Measurements from ENCODE around the gene SLBP.

Gene SLBP

DNA sequence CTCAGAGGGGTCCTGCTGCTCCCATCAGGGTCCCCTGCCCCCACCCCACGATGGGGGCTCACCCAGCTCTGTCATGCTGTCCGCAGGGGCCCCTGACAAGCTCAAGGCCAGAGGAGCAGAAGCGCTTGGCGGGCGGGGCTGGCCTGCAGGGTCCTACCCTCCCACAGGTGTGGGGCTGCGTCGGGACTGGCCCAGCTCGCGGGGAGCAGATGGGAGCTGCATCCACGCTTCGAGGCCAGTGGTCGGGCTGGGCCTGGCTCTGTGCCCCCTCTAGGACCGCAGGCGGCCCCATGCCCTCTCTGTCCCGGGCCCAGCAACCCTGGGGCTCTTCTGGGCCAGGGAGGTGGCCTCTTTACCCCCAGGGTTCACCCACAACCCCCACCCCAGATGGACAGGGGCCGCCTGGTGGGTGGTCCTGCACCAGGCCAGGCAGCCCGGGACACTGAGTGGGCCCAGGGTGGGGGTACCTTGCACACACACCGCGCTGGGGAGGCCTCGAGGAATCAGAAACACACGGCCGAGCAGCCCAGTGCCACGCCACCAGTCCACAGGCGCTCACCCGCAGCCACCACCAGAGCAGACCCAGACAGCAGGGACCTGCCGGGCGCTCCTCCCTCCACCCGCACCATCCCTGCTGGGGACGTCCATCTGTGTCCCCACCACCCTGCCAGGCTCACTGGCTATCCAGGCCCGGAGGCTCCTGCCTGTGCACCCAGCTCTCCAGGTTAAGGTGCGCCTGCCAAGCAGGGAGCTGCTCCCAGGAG is 39.2 kb upstream of the SLBP start:
- H3K9ac ChIP-seq (ENCODE audit: low read length), result no peak overlapping the region
- H3K36me3 ChIP-seq (ENCODE audit: control insufficient read depth, insufficient read depth, low read length), result no peaks in the 10 kb centered on the region
- no peaks in the 10 kb centered on the region for H3K79me2 ChIP-seq (ENCODE audit: control insufficient read depth, insufficient read depth, low read length)
- H3K27me3 ChIP-seq (ENCODE audit: insufficient read depth, low read length, poor library complexity), result no peaks in the 10 kb centered on the region
- H3K18ac ChIP-seq (ENCODE audit: low read length), result no peak overlapping the region
- no peak overlapping the region for H2BK15ac ChIP-seq (replicated peaks; ENCODE audit: low read depth)
- no peak overlapping the region for H3K4me2 ChIP-seq (ENCODE audit: low read length)
- H3K27ac ChIP-seq (ENCODE audit: low read depth, low read length), result no peak overlapping the region
- no peak overlapping the region for H3K4ac ChIP-seq (ENCODE audit: low read depth, low read length)
- no peak for DNase-seq
- H3K4me3 ChIP-seq (ENCODE audit: low read length), result no peak overlapping the region
- WGBS (ENCODE audit: extremely low coverage, insufficient coverage, low lambda C conversion rate), result no CpG with 5 or more reads among the region's 31 CpGs
- H3K79me1 ChIP-seq (ENCODE audit: low read length), result no peaks in the 10 kb centered on the region
- H3K4me1 ChIP-seq (ENCODE audit: control insufficient read depth, low read depth, low read length), result no peaks in the 10 kb centered on the region
- H4K5ac ChIP-seq (ENCODE audit: low read length), result no peak overlapping the region
- no peak overlapping the region for H4K8ac ChIP-seq (ENCODE audit: low read depth, low read length)
- H3K56ac ChIP-seq (ENCODE audit: low read length), result no peak overlapping the region
- no peak overlapping the region for H3K23ac ChIP-seq (ENCODE audit: low read length)
- H2BK5ac ChIP-seq (ENCODE audit: low read length), result no peak overlapping the region
- no peak overlapping the region for H2BK120ac ChIP-seq (ENCODE audit: low read depth, low read length)
- H2AK5ac ChIP-seq (ENCODE audit: low read length), result no peak overlapping the region

DNA sequence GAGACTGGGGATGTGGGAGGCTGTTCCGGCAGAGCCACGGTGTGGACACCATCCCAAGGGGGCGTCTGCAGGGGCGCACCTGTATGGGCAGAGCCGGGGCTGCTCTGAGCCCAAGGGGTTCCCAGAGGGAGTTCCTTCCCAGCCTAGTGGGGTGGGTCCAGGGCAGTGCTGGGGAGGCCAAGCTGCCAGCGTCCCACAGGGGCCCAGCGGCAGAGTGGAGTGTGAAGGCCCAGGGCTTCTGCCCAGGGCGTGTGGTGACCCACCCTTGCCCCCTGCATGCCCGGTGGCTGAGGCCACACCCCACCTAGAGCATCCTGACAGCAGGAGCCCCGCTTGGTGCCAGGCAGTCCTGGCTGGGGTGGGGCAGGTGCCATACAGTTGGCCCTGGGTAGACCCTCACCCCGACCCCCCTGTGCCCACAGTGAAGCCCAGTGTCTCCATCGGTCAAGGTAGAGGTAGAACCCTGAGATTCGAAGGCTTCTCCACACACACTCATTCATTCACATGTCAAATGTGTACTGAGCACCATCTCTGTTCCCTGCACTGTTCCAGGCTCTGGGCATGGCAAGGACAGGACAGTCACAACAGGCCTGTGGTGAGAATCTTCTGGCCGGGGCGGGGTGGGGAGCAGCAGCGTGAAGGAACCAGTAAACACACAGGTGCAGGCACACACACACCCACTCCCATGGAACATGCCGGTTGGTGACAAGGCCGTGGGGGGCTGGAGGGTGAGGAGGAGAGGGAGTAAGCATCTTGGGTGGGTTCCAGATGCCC is 38.4 kb upstream of the SLBP start:
- no peak overlapping the region for H4K5ac ChIP-seq (ENCODE audit: low read length)
- no peak overlapping the region for H3K27ac ChIP-seq (ENCODE audit: low read depth, low read length)
- H3K9ac ChIP-seq (ENCODE audit: low read length), result no peak overlapping the region
- H3K4ac ChIP-seq (ENCODE audit: low read depth, low read length), result no peak overlapping the region
- no CpG with 5 or more reads among the region's 18 CpGs for WGBS (ENCODE audit: extremely low coverage, insufficient coverage, low lambda C conversion rate)
- no peak overlapping the region for H2BK120ac ChIP-seq (ENCODE audit: low read depth, low read length)
- no peak overlapping the region for H4K8ac ChIP-seq (ENCODE audit: low read depth, low read length)
- no peaks in the 10 kb centered on the region for H3K79me2 ChIP-seq (ENCODE audit: control insufficient read depth, insufficient read depth, low read length)
- no peak overlapping the region for H2BK5ac ChIP-seq (ENCODE audit: low read length)
- no peak overlapping the region for H3K23ac ChIP-seq (ENCODE audit: low read length)
- no peak overlapping the region for H3K56ac ChIP-seq (ENCODE audit: low read length)
- no peak overlapping the region for H2AK5ac ChIP-seq (ENCODE audit: low read length)
- no peak for DNase-seq
- H3K4me3 ChIP-seq (ENCODE audit: low read length), result no peak overlapping the region
- H3K79me1 ChIP-seq (ENCODE audit: low read length), result no peaks in the 10 kb centered on the region
- no peaks in the 10 kb centered on the region for H3K4me1 ChIP-seq (ENCODE audit: control insufficient read depth, low read depth, low read length)
- H3K27me3 ChIP-seq (ENCODE audit: insufficient read depth, low read length, poor library complexity), result no peaks in the 10 kb centered on the region
- no peak overlapping the region for H2BK15ac ChIP-seq (replicated peaks; ENCODE audit: low read depth)
- no peak overlapping the region for H3K18ac ChIP-seq (ENCODE audit: low read length)
- H3K36me3 ChIP-seq (ENCODE audit: control insufficient read depth, insufficient read depth, low read length), result no peaks in the 10 kb centered on the region
- H3K4me2 ChIP-seq (ENCODE audit: low read length), result no peak overlapping the region

DNA sequence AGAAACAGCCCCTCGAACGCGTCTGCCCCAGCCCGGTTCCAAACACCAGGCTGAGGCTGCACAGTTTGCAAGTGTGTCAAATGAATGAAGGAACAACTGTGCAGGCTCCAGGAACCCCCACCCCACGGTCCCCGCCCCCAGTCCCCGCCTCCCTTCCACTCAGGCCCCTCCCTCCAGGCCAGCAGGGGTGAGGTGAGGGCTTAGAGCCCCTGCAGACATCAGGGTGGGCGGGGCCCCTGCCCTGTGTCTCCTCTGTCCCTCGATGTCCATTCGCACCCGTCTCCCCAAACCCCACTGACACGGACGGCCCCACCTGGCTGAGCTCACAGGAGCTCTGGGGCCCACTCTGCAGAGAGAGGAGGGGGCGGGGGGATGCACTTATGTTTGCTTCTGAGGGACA is 37.7 kb upstream of the SLBP start:
- Histone ChIP-seq H3K27ac (ENCODE audit: low read depth, low read length) (no peak overlapping the region), H3K4ac (ENCODE audit: low read depth, low read length) (no peak overlapping the region), H3K4me2 (ENCODE audit: low read length) (no peak overlapping the region), H3K23ac (ENCODE audit: low read length) (no peak overlapping the region), H2AK5ac (ENCODE audit: low read length) (no peak overlapping the region), H4K8ac (ENCODE audit: low read depth, low read length) (no peak overlapping the region), H2BK15ac (replicated peaks; ENCODE audit: low read depth) (no peak overlapping the region), H3K36me3 (ENCODE audit: control insufficient read depth, insufficient read depth, low read length) (no peaks in the 10 kb centered on the region), H2BK5ac (ENCODE audit: low read length) (no peak overlapping the region), H4K5ac (ENCODE audit: low read length) (no peak overlapping the region), H3K79me1 (ENCODE audit: low read length) (no peaks in the 10 kb centered on the region), H3K18ac (ENCODE audit: low read length) (no peak overlapping the region), H2BK120ac (ENCODE audit: low read depth, low read length) (no peak overlapping the region), H3K79me2 (ENCODE audit: control insufficient read depth, insufficient read depth, low read length) (no peaks in the 10 kb centered on the region), H3K56ac (ENCODE audit: low read length) (no peak overlapping the region), H3K4me1 (ENCODE audit: control insufficient read depth, low read depth, low read length) (no peaks in the 10 kb centered on the region), H3K4me3 (ENCODE audit: low read length) (no peak overlapping the region), H3K27me3 (ENCODE audit: insufficient read depth, low read length, poor library complexity) (no peaks in the 10 kb centered on the region), H3K9ac (ENCODE audit: low read length) (no peak overlapping the region)
- DNase-seq, result no peak
- no CpG with 5 or more reads among the region's 14 CpGs for WGBS (ENCODE audit: extremely low coverage, insufficient coverage, low lambda C conversion rate)

GRCh38 chr4:1749370-1749769 is 37.3 kb upstream of the SLBP start:
- H3K27ac ChIP-seq (ENCODE audit: low read depth, low read length), result no peak overlapping the region
- no peak overlapping the region for H3K18ac ChIP-seq (ENCODE audit: low read length)
- no peaks in the 10 kb centered on the region for H3K27me3 ChIP-seq (ENCODE audit: insufficient read depth, low read length, poor library complexity)
- H2AK5ac ChIP-seq (ENCODE audit: low read length), result no peak overlapping the region
- no peak overlapping the region for H3K23ac ChIP-seq (ENCODE audit: low read length)
- no peak overlapping the region for H3K4ac ChIP-seq (ENCODE audit: low read depth, low read length)
- no peak for DNase-seq
- H2BK15ac ChIP-seq (replicated peaks; ENCODE audit: low read depth), result no peak overlapping the region
- no peaks in the 10 kb centered on the region for H3K4me1 ChIP-seq (ENCODE audit: control insufficient read depth, low read depth, low read length)
- no peak overlapping the region for H3K9ac ChIP-seq (ENCODE audit: low read length)
- no peak overlapping the region for H3K4me2 ChIP-seq (ENCODE audit: low read length)
- no peak overlapping the region for H3K56ac ChIP-seq (ENCODE audit: low read length)
- no peak overlapping the region for H2BK120ac ChIP-seq (ENCODE audit: low read depth, low read length)
- no peak overlapping the region for H2BK5ac ChIP-seq (ENCODE audit: low read length)
- peaks cover 2% of the 10 kb centered on the region for H3K36me3 ChIP-seq (ENCODE audit: control insufficient read depth, insufficient read depth, low read length)
- no peak overlapping the region for H4K5ac ChIP-seq (ENCODE audit: low read length)
- WGBS (ENCODE audit: extremely low coverage, insufficient coverage, low lambda C conversion rate), result no CpG with 5 or more reads among the region's 3 CpGs
- no peak overlapping the region for H4K8ac ChIP-seq (ENCODE audit: low read depth, low read length)
- H3K79me2 ChIP-seq (ENCODE audit: control insufficient read depth, insufficient read depth, low read length), result no peaks in the 10 kb centered on the region
- no peaks in the 10 kb centered on the region for H3K79me1 ChIP-seq (ENCODE audit: low read length)
- H3K4me3 ChIP-seq (ENCODE audit: low read length), result no peak overlapping the region

DNA sequence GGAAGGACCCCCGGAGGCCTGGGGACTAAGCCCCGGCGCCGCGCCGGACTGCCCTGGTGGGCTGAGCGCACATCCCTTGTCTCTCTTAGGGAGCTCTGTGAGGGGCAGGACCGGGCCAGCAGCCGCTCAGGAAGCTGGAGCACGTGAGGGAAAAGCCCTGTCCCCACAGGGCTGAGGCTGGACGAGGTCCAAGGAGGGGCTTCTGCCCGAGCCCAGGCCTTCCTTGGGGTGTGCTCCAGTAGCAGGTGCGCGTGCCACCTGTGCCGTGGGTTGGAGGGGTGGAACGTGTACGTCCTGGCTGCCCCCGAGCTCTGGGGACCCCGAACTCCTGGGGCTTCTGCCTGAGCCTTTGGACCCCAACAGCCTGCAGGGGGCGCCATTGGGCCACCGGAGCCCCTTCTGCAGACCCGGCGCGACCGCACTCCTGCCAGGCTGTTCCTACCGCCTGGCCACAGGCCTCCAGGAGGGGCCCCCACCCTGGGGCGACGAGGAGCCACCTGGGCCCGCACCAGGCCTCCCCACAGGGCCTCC is 36.4 kb upstream of the SLBP start:
- no CpG with 5 or more reads among the region's 29 CpGs for WGBS (ENCODE audit: extremely low coverage, insufficient coverage, low lambda C conversion rate)
- Histone ChIP-seq H3K9ac (ENCODE audit: low read length) (no peak overlapping the region), H3K36me3 (ENCODE audit: control insufficient read depth, insufficient read depth, low read length) (peaks cover 4% of the 10 kb centered on the region), H3K4me3 (ENCODE audit: low read length) (no peak overlapping the region), H3K18ac (ENCODE audit: low read length) (no peak overlapping the region), H3K79me1 (ENCODE audit: low read length) (no peaks in the 10 kb centered on the region), H3K23ac (ENCODE audit: low read length) (no peak overlapping the region), H3K56ac (ENCODE audit: low read length) (no peak overlapping the region), H2BK15ac (replicated peaks; ENCODE audit: low read depth) (no peak overlapping the region), H3K27ac (ENCODE audit: low read depth, low read length) (no peak overlapping the region), H2BK5ac (ENCODE audit: low read length) (no peak overlapping the region), H4K5ac (ENCODE audit: low read length) (no peak overlapping the region), H4K8ac (ENCODE audit: low read depth, low read length) (no peak overlapping the region), H3K27me3 (ENCODE audit: insufficient read depth, low read length, poor library complexity) (no peaks in the 10 kb centered on the region), H3K79me2 (ENCODE audit: control insufficient read depth, insufficient read depth, low read length) (no peaks in the 10 kb centered on the region), H3K4ac (ENCODE audit: low read depth, low read length) (no peak overlapping the region), H3K4me2 (ENCODE audit: low read length) (no peak overlapping the region), H2AK5ac (ENCODE audit: low read length) (no peak overlapping the region), H3K4me1 (ENCODE audit: control insufficient read depth, low read depth, low read length) (no peaks in the 10 kb centered on the region), H2BK120ac (ENCODE audit: low read depth, low read length) (no peak overlapping the region)
- peak; percentile 71 for DNase-seq
